ENCODE data around the gene EHD2. TPM values are rescaled to one million over a fixed set of nuclear protein-coding genes. Genes with fewer than 3 reads are reported as not detected.
A peak's percentile ranks its signal among the peaks of the same experiment; 100 is the strongest.

EHD2 gene
- total and polyA plus RNA-seq, 5 donors from 2014 or later = 0.05 to 0.86 TPM; not detected in 3

DNA sequence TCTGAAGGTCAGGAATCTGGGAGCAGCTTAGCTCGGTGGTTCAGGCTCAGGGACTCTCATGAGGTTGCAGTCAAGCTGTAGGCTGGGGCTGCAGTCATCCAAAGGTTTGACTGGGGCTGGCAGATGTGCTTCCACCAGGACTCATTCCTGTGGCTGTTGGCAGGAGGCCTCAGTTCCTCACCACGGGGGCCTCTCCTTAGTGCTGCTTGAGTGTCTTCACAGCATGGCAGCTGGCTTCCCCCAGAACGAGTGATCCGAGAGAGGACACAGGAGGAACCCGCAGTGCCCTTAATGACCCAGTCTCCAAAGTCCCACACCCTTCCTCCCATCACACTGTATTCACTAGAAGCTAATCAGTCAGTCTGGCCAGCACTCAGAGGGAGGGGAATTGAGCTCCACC is 38.7 kb upstream of the EHD2 start:
- Histone ChIP-seq H3K27ac (ENCODE audit: insufficient read depth, low read length, poor library complexity, severe bottlenecking) (no peak overlapping the region), H3K4me3 (ENCODE audit: low read depth, low read length) (no peak overlapping the region), H3K27me3 (ENCODE audit: control insufficient read depth, insufficient read depth, low read length) (no peaks in the 10 kb centered on the region), H3K9me3 (ENCODE audit: control insufficient read depth in 2 of 2, low read length in 2 of 2) (no peaks in the 10 kb centered on the region), H3K4me1 (ENCODE audit: control insufficient read depth, insufficient read depth, low read length, poor library complexity, severe bottlenecking) (no peaks in the 10 kb centered on the region), H3K36me3 (ENCODE audit: control insufficient read depth, insufficient read depth, low read length) (peaks cover 47% of the 10 kb centered on the region)
- H3K9me3 Mint-ChIP-seq = no peaks in the 10 kb centered on the region
- H3K4me1 Mint-ChIP-seq = peaks cover 0 to 7% (median 5%) of the 10 kb centered on the region in 4 donors
- H3K27ac Mint-ChIP-seq = peak overlapping the region in 2 of 3 donors; percentile 23 to 39
- H3K27me3 Mint-ChIP-seq = no peaks in the 10 kb centered on the region
- no peak for DNase-seq
- H3K36me3 Mint-ChIP-seq = peaks cover 30% of the 10 kb centered on the region
- no peak for ATAC-seq (ENCODE audit: low read depth in 2 of 2)
- no peak overlapping the region for H3K4me3 Mint-ChIP-seq

- peaks cover 48% of the 10 kb centered on the region for H3K36me3 ChIP-seq (ENCODE audit: control insufficient read depth, insufficient read depth, low read length)
These were observed 38.0 kb upstream of the EHD2 start for GRCh38 chr19:47675271-47675670.

GRCh38 chr19:47675859-47676258 is 37.4 kb upstream of the EHD2 start:
- ATAC-seq (ENCODE audit: low read depth in 2 of 2) (no peak), DNase-seq (no peak)
- H3K9me3 Mint-ChIP-seq = no peaks in the 10 kb centered on the region
- no peaks in the 10 kb centered on the region for H3K27me3 ChIP-seq (ENCODE audit: control insufficient read depth, insufficient read depth, low read length)
- H3K27ac Mint-ChIP-seq = no peak overlapping the region
- no peaks in the 10 kb centered on the region for H3K9me3 ChIP-seq (ENCODE audit: control insufficient read depth in 2 of 2, low read length in 2 of 2)
- no peak overlapping the region for H3K27ac ChIP-seq (ENCODE audit: insufficient read depth, low read length, poor library complexity, severe bottlenecking)
- H3K4me3 Mint-ChIP-seq = no peak overlapping the region
- H3K4me3 ChIP-seq (ENCODE audit: low read depth, low read length) = no peak overlapping the region
- peaks cover 30% of the 10 kb centered on the region for H3K36me3 Mint-ChIP-seq
- H3K27me3 Mint-ChIP-seq = no peaks in the 10 kb centered on the region
- peaks cover 45% of the 10 kb centered on the region for H3K36me3 ChIP-seq (ENCODE audit: control insufficient read depth, insufficient read depth, low read length)
- peaks cover 0 to 7% (median 4%) of the 10 kb centered on the region in 4 donors for H3K4me1 Mint-ChIP-seq
- no peaks in the 10 kb centered on the region for H3K4me1 ChIP-seq (ENCODE audit: control insufficient read depth, insufficient read depth, low read length, poor library complexity, severe bottlenecking)

More at GRCh38 chr19:47675271-47675670, 38.0 kb upstream of the EHD2 start:
- no peak for DNase-seq
- H3K4me1 ChIP-seq (ENCODE audit: control insufficient read depth, insufficient read depth, low read length, poor library complexity, severe bottlenecking) = no peaks in the 10 kb centered on the region
- H3K9me3 ChIP-seq (ENCODE audit: control insufficient read depth in 2 of 2, low read length in 2 of 2) = no peaks in the 10 kb centered on the region
- H3K4me3 Mint-ChIP-seq = no peak overlapping the region
- no peak overlapping the region for H3K27ac ChIP-seq (ENCODE audit: insufficient read depth, low read length, poor library complexity, severe bottlenecking)
- H3K4me1 Mint-ChIP-seq = peaks cover 0 to 7% (median 4%) of the 10 kb centered on the region in 4 donors
- H3K36me3 Mint-ChIP-seq = peaks cover 30% of the 10 kb centered on the region
- H3K27me3 ChIP-seq (ENCODE audit: control insufficient read depth, insufficient read depth, low read length) = no peaks in the 10 kb centered on the region
- H3K4me3 ChIP-seq (ENCODE audit: low read depth, low read length) = no peak overlapping the region
- H3K27ac Mint-ChIP-seq = peak overlapping the region in 1 of 3 donors; percentile 5
- no peaks in the 10 kb centered on the region for H3K9me3 Mint-ChIP-seq
- no peaks in the 10 kb centered on the region for H3K27me3 Mint-ChIP-seq
- ATAC-seq (ENCODE audit: low read depth in 2 of 2) = no peak

DNA sequence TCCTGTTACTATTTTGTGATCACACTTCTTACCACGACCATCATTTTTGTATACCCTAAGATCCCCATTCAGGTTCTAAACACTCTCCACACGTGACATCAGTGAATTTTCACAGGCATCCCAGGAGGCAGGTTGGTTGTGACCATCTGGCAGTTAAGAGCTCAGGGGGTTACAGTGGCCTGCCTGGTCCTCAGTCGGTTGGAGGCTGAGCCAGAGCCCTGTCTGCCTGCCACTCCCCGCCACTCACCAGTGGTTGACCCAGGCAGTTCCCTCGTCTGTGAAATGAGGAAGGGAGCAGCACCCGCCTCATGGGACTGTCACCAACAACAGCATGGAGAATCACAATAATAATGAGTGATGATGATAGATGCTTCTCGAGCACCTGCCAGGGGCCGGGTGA is 36.4 kb upstream of the EHD2 start:
- no peaks in the 10 kb centered on the region for H3K9me3 Mint-ChIP-seq
- H3K4me1 Mint-ChIP-seq = peaks cover 0 to 7% (median 5%) of the 10 kb centered on the region in 4 donors
- H3K36me3 ChIP-seq (ENCODE audit: control insufficient read depth, insufficient read depth, low read length) = peaks cover 51% of the 10 kb centered on the region
- H3K9me3 ChIP-seq (ENCODE audit: control insufficient read depth in 2 of 2, low read length in 2 of 2) = no peaks in the 10 kb centered on the region
- no peak for ATAC-seq (ENCODE audit: low read depth in 2 of 2)
- no peak overlapping the region for H3K4me3 ChIP-seq (ENCODE audit: low read depth, low read length)
- no peak overlapping the region for H3K27ac ChIP-seq (ENCODE audit: insufficient read depth, low read length, poor library complexity, severe bottlenecking)
- H3K27ac Mint-ChIP-seq = no peak overlapping the region
- peaks cover 35% of the 10 kb centered on the region for H3K36me3 Mint-ChIP-seq
- no peak for DNase-seq
- H3K4me1 ChIP-seq (ENCODE audit: control insufficient read depth, insufficient read depth, low read length, poor library complexity, severe bottlenecking) = no peaks in the 10 kb centered on the region
- no peaks in the 10 kb centered on the region for H3K27me3 ChIP-seq (ENCODE audit: control insufficient read depth, insufficient read depth, low read length)
- H3K27me3 Mint-ChIP-seq = no peaks in the 10 kb centered on the region
- no peak overlapping the region for H3K4me3 Mint-ChIP-seq

GRCh38 chr19:47679251-47679900 is 33.8 kb upstream of the EHD2 start:
- Histone ChIP-seq H3K4me3 (ENCODE audit: low read depth, low read length) (no peak overlapping the region), H3K27ac (ENCODE audit: insufficient read depth, low read length, poor library complexity, severe bottlenecking) (no peak overlapping the region), H3K4me1 (ENCODE audit: control insufficient read depth, insufficient read depth, low read length, poor library complexity, severe bottlenecking) (no peaks in the 10 kb centered on the region), H3K27me3 (ENCODE audit: control insufficient read depth, insufficient read depth, low read length) (no peaks in the 10 kb centered on the region), H3K9me3 (ENCODE audit: control insufficient read depth in 2 of 2, low read length in 2 of 2) (no peaks in the 10 kb centered on the region), H3K36me3 (ENCODE audit: control insufficient read depth, insufficient read depth, low read length) (peaks cover 45% of the 10 kb centered on the region)
- Mint-ChIP-seq H3K4me1 (peaks cover 2 to 7% (median 4%) of the 10 kb centered on the region in 4 donors), H3K27me3 (no peaks in the 10 kb centered on the region), H3K9me3 (no peaks in the 10 kb centered on the region), H3K36me3 (peaks cover 39% of the 10 kb centered on the region), H3K4me3 (no peak overlapping the region), H3K27ac (no peak overlapping the region)
- no peak for ATAC-seq (ENCODE audit: low read depth in 2 of 2)
- no peak for DNase-seq

- Mint-ChIP-seq H3K27ac (no peak overlapping the region), H3K9me3 (no peaks in the 10 kb centered on the region), H3K4me3 (no peak overlapping the region), H3K36me3 (peaks cover 35% of the 10 kb centered on the region), H3K27me3 (no peaks in the 10 kb centered on the region), H3K4me1 (peaks cover 3 to 7% (median 5%) of the 10 kb centered on the region in 4 donors)
- no peaks in the 10 kb centered on the region for H3K9me3 ChIP-seq (ENCODE audit: control insufficient read depth in 2 of 2, low read length in 2 of 2)
- no peaks in the 10 kb centered on the region for H3K4me1 ChIP-seq (ENCODE audit: control insufficient read depth, insufficient read depth, low read length, poor library complexity, severe bottlenecking)
- no peak for ATAC-seq (ENCODE audit: low read depth in 2 of 2)
- peaks cover 38% of the 10 kb centered on the region for H3K36me3 ChIP-seq (ENCODE audit: control insufficient read depth, insufficient read depth, low read length)
- no peak overlapping the region for H3K27ac ChIP-seq (ENCODE audit: insufficient read depth, low read length, poor library complexity, severe bottlenecking)
- no peaks in the 10 kb centered on the region for H3K27me3 ChIP-seq (ENCODE audit: control insufficient read depth, insufficient read depth, low read length)
- no peak overlapping the region for H3K4me3 ChIP-seq (ENCODE audit: low read depth, low read length)
- DNase-seq = no peak
These were observed 33.0 kb upstream of the EHD2 start for GRCh38 chr19:47679922-47680857.

- Mint-ChIP-seq H3K9me3 (no peaks in the 10 kb centered on the region), H3K4me1 (peaks cover 3 to 9% (median 6%) of the 10 kb centered on the region in 4 donors), H3K36me3 (peaks cover 36% of the 10 kb centered on the region), H3K4me3 (no peak overlapping the region), H3K27me3 (no peaks in the 10 kb centered on the region), H3K27ac (no peak overlapping the region)
- ATAC-seq (ENCODE audit: low read depth in 2 of 2) = no peak
- no peaks in the 10 kb centered on the region for H3K9me3 ChIP-seq (ENCODE audit: control insufficient read depth in 2 of 2, low read length in 2 of 2)
- H3K4me3 ChIP-seq (ENCODE audit: low read depth, low read length) = no peak overlapping the region
- DNase-seq = no peak
- H3K4me1 ChIP-seq (ENCODE audit: control insufficient read depth, insufficient read depth, low read length, poor library complexity, severe bottlenecking) = no peaks in the 10 kb centered on the region
- no peaks in the 10 kb centered on the region for H3K27me3 ChIP-seq (ENCODE audit: control insufficient read depth, insufficient read depth, low read length)
- H3K36me3 ChIP-seq (ENCODE audit: control insufficient read depth, insufficient read depth, low read length) = peaks cover 31% of the 10 kb centered on the region
- H3K27ac ChIP-seq (ENCODE audit: insufficient read depth, low read length, poor library complexity, severe bottlenecking) = no peak overlapping the region
These were observed 32.3 kb upstream of the EHD2 start for GRCh38 chr19:47680858-47681332.

All from CD4-positive, CD25-positive, alpha-beta regulatory T cell (primary cell).